T-helper 2 cell (primary cell): ENCODE data around the gene MAPK14.
A peak's percentile ranks its signal among the peaks of the same experiment; 100 is the strongest.

ENCODE experiments used
- DNase-seq, 5 experiments: peaks; one replicate each; pipeline versions ENCODE4 v3.0.0 to v3.0.0-alpha.2; 2012 to 2022

MAPK14 gene

DNA sequence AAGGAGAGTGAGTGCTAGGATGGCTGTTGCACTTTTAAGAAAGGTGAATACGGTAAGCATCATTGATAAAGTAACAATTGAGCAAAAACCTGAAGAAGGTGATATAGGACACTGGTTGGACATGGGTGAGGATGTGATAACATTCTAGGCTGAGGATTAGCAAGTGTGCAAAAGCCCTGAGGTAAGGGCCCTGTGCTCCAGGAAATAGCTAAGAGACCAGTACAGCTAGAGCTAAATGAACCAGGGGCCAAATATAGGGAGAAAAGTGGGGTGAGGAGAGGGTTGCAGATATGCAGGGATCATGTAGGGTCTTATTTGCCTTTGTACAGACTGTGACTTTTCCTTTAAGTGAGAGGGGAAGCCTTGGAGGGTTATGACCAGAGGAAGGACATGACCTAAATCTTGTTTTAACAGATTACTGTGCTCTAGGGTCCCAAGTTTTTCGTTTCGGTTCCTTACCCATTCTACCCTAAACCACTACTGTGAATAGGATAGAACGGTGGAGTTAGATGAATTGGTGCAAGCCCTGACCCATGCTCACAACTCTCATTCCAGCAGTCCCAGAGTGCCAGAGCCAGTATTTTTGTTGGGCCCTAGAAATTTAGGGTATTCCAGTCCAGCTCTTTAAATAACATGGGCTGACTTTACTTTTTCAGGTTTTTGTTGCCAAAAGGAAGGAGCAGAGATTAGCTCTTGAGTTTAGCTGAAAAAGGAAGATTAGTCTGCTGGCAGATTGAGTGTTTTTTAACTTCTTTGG lies 10.7 kb downstream of the MAPK14 start:
- no peak for DNase-seq

DNA sequence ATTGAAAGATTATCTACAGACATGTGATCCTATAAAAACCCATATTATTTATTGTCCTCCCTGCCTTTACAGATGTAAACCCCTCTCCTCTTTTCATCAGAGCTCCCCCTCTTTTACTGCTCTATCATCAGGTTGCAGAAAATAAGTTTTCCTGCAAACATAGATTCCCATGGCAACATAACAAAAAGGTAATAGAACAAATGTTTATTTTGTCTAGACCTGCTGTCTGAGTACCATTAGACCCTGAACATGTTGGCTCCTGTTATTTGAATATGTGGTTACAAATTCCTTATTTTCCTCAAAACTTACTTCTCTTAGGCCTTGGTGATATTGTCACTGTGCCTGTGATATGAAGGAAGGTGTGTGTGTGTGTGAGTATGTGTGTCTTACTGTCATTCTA lies 11.5 kb downstream of the MAPK14 start:
- no peak for DNase-seq

DNA sequence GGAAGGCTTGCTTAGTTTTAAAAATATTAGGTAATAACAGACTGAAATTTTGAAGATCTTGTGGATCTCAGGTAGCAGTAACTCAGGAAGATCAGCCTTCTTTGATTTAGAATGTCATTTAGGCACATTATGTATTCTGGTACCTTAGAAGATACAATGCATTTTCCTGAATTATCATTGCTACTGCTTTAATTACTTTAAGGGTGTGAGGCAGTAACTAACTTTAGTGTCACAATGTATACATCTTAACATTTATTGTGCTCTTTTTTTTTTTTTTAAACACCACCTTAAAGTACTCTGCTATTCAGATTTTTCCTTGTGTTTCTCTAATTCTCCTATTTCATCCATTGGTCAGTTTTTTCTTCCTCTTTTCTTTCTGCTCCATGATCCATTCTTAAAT lies 13.3 kb downstream of the MAPK14 start:
- DNase-seq = no peak

DNA sequence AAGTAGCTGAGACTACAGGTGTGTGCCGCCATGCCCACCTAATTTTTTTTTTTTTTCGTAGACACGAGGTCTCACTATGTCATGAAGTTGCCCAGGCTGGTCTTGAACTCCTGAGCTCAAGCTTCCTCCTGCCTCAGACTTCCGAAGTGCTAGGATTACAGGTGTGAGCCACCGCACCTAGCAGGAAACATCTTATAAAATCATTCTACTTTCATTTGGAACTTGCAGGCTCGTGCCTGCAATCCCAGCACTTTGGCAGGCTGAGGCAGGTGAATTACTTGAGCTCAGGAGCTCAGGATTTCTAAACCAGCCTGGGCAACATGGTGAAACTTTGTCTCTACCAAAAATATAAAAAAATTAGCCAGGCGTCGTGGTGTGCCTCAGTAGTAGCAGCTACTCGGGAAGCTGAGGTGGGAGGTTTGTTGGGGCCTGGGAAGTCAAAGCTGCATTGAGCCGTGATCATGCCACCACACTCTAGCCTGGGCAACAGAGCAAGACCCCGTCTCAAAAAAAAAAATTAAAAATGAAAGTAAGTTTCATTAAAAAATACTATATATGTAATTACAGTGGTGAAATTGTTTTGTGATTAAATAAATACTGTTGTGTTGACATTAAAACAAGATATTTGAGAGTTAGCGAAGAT lies 15.1 kb downstream of the MAPK14 start:
- no peak for DNase-seq

DNA sequence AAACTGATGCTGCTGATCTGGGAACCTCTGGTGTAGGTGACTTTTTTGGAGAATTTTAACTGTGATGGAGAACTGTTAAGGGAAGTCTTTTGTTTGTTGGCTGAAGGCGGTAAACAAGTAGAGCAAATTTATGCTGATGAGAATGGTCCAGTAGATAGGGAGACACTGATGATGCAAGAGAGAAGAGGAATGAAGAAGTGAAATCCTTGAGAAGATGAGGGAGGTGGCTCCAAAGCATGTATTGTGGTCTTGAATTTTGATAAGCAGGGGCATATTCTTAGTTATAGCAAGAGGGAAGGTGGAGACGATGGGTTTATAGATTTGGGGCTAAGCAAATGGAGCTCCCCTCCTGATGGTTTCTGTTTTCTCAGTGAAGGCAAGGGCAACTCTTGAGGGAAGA lies 22.0 kb downstream of the MAPK14 start:
- no peak for DNase-seq

DNA sequence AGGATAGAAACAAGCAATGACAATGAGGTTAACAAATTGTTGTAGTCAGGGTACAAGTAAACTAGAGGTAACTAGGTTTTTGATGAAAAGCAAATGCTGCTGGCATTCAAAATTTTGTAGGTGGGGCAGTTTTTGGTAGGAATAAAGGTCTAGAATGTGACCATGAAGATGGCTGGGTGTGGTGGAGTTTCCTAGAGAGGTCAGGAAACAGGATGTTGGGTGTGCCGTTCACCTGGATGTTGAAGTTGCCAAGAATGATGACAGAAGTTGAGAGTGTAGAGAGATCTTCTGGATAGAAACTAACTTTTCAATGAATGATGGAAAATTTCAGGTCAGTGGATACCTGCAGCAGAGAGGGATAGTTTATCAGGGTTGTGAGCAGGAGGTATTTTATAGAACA lies 22.7 kb downstream of the MAPK14 start:
- DNase-seq = no peak

DNA sequence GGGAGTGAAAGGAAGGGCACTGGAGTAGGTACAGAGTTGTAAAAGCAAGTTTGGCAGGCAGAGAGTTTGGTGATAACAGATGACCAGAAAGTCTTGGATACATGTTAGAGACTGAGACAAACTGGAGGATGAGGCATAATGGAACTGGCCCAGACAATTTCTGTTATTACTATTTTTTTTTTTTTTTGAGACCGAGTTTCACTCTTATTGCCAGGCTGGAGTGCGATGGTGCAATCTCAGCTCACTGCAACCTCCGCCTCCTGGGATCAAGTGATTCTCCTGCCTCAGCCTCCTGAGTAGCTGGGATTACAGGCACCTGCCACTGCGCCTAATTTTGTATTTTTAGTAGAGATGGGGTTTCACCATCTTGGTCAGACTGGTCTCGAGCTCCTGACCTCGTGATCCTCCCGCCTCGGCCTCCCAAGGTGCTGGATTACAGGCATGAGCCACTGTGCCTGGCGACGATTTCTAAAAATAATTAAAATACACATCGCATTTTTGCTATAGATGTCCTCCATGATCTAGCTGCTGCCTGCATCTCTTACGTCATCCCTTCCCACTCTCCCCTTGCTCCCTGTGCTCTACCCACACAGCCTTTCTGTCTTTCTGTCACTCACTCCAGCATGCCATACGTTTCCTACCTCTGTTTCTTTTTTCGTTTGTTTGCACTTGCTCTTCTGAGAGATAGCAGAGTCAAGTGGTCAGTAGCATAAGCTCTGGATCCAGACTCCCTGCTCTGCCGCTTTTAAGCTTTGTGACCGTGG lies 23.5 kb downstream of the MAPK14 start:
- DNase-seq = no peak

DNA sequence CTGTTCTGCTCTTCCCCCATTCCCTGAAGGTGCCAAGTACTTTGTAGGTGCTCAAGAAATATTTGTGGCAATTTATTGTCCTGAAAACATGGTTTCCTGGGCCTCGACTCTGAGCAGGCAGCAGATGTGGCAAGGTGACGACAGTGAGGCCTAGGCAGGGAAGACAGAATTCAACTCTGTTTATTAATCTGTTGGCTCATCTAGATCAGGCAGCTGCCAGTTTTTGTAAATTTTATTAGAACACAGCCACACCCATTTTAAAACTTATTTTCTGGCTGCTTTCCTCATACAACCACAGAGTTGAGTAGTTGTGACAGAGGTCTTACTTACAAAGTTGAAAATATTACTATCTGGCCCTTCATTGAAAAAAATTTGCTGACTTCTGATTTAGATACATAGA lies 24.5 kb downstream of the MAPK14 start:
- DNase-seq = no peak

DNA sequence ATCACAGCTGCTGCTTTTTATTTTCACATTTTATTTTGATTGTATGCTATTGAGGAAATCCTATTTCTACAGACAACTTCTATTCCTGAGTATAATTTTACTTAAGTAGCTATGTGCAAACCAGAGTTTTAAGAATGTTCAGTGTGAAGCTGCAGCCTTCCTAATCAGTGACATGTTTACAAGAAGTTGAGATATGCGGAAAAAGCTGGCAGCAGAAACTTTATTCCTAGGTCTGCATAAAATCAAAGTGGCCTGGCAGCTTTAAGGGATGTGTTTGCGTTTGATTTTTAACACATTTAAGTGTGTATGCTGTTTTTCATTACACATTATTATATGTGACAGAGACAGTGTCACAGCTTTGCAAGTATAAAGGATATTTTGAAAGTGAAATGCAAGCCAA lies 26.3 kb downstream of the MAPK14 start:
- DNase-seq = no peak

DNA sequence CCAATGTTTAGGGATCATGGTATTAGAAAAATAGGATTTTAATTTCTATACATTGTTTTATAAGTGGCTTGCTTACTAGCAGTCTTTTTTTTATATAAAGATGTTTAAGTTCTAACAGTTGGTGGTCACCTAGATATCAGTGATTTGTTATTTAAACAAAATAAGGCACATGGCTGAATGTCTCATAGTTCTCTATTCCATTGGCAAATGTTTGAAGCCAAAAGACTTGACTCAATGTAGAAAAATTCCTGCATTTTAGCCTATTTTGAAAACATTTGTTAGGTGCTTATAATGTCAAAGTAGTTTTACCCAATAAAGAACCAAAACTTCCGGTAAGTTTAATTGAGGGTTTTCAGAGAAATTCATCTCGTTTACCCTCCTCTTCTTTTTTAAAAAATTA lies 26.8 kb downstream of the MAPK14 start:
- DNase-seq = no peak

DNA sequence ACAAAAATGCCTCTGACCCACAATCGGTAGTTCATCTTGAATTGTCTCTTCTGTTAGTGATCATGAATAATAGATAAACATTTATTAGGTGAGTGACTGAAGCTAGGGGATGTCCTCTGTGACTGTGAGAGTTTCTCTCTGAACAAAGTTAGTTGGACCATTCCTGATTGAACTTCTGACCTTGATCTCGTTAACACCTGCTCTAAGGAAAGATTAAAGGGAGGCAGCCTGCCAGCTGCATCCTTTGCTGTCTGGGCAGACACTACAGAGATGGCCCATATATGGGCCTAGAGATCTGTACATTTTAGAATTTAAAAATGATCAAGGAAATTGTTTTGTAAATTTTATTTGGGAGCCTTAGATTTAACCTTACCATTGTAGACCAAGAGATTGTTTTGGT lies 27.3 kb downstream of the MAPK14 start:
- DNase-seq = no peak

DNA sequence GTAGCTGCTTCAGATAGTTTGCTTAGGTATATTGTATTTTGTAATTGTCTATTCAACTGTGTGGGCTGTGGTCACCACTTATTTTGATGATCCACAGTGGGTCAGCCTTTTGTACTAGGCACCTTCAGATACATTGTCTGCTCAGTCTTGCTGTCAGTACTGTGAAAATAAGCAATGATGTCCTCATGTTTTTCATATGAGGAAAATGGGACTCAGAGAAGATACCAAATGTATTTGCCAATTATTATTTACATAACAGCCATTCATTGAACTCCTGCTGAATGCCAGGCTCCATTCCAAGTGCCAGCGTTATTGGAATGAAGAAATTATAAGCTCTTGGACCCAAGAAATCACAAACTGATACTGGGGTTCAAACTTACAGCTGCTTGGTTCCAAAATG lies 28.6 kb downstream of the MAPK14 start:
- DNase-seq = no peak

DNA sequence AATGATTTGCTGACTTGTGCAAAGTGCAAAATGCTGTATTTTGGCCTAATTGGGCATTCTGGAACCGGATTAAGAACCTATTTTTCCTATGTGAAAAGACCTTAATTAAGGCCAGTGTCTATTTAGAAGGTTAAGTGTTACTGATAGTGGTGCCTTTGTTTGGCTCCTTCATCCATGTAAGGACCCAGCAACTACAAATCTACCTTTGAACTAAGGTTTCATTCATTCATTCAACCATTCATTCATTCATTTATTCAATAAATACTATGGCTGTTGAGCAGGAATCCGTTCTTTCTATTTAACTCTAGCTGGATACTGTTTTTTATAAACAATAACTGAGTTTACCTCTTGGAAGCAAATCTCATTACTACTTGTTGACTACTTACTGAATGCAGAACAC lies 33.6 kb downstream of the MAPK14 start:
- no peak for DNase-seq

DNA sequence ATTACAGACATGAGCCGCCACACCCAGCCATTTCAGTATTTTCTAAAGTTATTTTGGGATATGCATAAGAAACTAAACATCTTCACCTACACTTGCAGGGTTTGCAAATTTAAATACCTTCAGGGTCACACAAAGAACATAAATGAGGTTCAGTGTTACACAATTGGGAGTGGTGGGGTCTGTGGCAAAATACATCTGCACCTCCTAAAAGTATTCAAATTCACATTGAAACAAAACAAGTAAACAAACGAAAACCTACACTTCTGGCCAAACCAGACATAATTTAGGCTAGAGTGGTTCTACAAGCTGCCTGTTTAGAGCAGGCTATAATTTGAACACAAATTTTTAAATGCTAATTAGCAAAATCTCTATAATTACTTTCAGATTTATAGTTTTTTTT lies 34.6 kb downstream of the MAPK14 start:
- no peak for DNase-seq

DNA sequence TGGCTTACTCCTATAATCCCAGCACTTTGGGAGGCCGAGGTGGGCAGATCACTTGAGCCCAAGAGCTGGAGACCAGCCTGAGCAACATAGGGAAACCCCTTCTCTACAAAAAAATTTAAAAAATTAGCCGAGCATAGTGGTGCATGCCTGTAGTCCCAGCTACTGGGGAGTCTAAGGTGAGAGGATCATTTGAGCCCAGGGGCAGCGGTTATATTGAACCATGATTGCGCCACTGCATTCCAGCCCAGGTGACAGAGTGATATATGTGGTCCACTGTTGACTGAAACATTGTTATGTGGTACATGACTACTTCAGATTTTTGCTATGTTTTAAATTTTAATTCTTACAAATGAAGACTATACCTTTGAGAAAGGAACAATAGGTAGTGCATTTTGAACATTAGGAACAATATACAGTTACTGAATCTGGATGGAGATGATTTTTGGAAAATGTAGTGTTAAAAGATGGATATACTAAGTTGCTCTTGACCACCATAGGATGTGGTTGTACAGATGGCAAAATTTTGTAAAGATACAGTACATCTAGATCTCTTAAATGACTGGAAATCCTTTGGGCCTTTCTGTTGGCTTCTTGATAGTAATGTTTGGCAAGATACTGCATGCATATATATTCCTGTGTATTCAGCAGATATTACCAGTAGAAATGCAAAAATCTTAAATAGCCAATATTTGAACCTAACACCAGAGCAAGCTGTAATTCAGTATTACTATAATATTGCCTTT lies 35.9 kb downstream of the MAPK14 start:
- DNase-seq = no peak

DNA sequence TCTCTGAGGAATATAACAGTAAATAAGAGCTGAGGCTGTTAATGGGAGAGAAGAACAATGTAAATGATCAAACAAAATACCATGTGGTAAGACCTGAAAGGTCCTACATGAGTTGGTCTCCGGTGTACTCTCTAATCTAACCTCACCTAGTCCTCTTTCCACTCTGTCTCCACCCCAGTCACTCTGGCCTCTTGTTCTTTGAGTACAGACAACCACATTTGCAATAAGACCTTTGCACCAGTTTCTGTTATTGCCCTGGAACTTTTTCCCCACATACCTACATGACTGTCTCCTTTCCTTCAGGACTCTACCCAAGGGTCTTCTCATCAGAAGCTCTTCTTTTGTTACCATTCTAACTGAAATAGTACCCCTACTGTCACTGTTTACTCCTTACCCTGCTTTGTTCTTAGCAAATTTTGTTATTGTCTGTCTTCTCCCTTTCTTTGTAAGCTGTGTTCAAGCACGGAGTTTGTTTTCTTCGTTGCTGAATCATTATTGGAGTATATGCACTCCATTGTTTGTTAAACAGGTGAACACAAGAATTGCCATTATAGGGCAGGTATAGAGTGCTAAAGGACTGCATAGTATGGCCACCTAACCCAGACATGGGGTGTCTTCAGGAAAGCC lies 37.3 kb downstream of the MAPK14 start:
- DNase-seq = no peak

DNA sequence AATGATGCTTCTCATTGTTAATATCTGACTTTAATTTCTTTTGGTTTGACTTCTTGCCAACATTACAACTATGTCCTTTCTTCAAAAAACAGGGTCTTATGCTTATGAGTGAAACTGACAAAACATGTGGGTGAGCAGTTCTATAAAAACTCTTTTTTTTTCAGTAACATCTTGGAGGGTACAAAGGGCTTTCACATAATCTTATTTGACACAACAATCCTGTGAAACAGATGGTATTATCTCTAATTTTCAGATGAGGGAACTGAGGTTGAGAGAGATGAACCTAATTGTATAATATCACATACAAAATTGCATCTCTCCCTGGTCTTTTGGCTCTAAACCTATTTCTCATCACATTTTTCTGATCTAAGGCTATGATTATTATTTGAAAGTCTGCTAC lies 38.3 kb downstream of the MAPK14 start:
- DNase-seq = no peak

DNA sequence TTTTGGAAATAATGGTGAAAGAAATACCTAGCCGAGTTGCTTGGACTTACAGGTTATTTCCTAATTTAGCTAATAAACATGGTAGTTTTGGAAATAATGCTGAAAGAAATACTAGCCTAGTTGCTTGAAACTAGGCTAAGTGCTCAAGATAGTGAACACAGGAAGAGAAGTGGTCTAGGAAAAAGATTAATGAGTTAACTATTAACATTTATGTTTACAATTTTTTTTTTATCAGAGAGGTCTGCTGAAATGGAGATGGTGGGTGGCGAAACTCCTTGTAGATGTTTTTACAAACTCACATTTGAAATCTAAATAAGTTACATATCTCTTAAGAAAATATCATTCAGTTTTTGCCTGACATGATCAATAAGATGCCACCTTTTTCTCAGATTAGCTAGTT lies 39.2 kb downstream of the MAPK14 start:
- DNase-seq = no peak

DNA sequence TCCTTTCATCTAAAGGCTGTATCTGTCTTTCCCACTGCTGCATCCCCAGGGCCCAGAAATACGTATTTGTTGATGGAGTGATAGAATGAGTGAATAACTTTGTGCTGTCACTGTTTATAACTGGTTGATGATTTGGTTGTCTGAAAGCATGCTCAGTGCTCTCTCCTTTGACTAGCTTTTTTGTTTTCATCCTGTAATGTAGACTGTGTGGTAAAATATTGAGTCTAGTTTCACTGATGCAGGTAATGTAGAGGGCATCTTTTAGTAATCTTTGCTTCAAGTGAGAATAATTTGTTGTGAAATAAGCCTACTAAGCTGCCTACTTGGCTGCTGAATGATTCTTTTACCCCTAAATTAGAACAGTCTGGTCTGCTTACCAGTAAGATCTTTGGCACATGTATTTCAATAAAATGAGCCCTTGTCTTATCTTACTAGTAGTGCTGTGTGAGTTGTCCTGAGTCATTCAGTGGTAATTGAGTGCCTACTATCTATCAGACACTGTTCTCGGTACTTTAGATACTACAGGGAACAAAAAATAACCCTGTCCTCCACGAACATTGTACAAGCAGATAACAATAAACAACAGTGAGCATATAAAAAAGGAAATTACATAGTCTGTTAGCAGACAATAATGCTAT lies 39.9 kb downstream of the MAPK14 start:
- peak in 1 of 5 experiments; percentile 3 for DNase-seq

DNA sequence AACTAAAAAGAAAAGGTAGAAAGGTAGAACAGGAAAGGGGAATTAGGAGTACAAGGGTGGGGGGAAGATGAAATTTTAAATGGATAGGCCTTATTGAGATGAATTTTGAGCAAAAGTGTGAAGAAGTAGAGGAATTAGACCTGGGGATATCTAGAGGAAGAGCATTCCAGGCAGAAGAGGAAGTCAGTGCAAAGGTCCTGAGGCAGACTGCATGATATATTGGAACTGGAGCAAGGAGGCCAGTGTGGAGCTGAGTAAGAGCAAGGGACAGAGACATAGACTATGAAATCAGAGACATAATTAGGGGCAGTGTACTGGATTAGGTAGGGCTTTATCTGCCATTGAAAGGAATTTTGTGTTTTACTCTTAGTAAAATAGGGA lies 40.4 kb downstream of the MAPK14 start:
- DNase-seq = no peak

DNA sequence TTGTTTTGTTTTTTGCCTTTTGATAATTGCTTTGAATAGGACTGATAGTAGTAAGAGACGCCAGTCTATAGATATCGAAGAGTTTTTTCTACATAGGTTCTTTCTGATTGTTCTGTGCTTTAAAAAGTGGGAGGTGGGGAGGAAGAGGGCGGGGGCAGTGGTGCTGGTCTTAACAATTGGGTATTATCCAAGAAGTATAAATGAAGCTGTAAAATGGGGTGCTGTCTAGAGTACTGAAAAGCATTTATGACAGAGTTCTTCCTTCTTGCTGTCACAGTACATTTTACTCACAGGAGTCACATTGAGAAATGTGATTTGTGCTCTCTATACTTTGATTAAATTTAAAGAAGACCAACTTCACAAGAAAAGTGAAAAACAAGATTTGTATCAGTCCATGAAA lies 41.0 kb downstream of the MAPK14 start:
- no peak for DNase-seq

DNA sequence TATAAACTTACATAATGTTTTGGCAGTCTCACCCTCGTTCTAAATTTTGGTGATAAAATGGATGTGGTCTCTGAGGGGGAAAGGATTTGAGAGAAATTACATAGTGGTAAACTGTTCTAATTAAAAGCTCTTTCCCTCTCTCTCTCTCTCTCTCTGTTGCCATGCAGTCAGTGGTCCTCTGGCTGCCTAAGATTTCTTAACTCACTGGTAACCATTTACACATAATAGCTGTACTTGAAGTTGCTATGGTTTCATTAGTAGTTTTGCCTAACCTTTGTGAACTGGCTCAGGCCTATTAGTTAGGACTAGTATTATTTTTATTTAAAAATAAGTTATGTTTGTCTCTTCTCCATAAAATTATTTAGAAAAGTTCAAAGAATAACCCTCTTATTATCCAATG lies 42.0 kb downstream of the MAPK14 start:
- DNase-seq = no peak
